Keratinocyte (primary cell): ENCODE measurements around the gene BLMH. TPM values are rescaled to one million over a fixed set of nuclear protein-coding genes. Genes with fewer than 3 reads are reported as not detected.
A peak's percentile ranks its signal among the peaks of the same experiment; 100 is the strongest.

Experiments
- DNase-seq: peaks from one replicate; pipeline ENCODE4 v3.0.0-alpha.2; 2011; ENCODE audit warnings: low read depth, missing footprints, low spot score
- FAIRE-seq: peaks from 2 replicates; lab custom pipeline; 2011; peaks lifted over from hg19 to GRCh38; lab: Jason Lieb, UNC
- H2AFZ ChIP-seq: 2 replicates; pipeline ENCODE4 v1.6.0; 2012; ENCODE audit warnings: low read length, control low read depth, inconsistent platforms; ENCODE audit not compliant: control insufficient read depth
- H3K27ac ChIP-seq: 2 replicates; pipeline ENCODE4 v1.5.1; 2011; ENCODE audit warnings: low read length; ENCODE audit not compliant: control insufficient read depth, insufficient read depth
- H3K27me3 ChIP-seq: 3 replicates; pipeline ENCODE4 v1.6.0; 2011; ENCODE audit warnings: low read length; ENCODE audit not compliant: control insufficient read depth, insufficient read depth; ENCODE audit errors: extremely low read depth
- H3K36me3 ChIP-seq, 2 experiments: 2 replicates in 1 of 2; 3 replicates in 1 of 2; pipeline ENCODE4 v1.5.1; 2011; ENCODE audit warnings: low read length in 2 of 2, mild to moderate bottlenecking in 1 of 2; ENCODE audit not compliant: control insufficient read depth in 2 of 2, insufficient read depth in 2 of 2; ENCODE audit errors: extremely low read depth in 1 of 2
- H3K4me1 ChIP-seq: 3 replicates; pipeline ENCODE4 v1.5.1; 2011; ENCODE audit warnings: low read length; ENCODE audit not compliant: control insufficient read depth, insufficient read depth; ENCODE audit errors: extremely low read depth
- H3K4me2 ChIP-seq: 3 replicates; pipeline ENCODE4 v1.6.0; 2011; ENCODE audit warnings: low read depth, low read length; ENCODE audit not compliant: control insufficient read depth, insufficient read depth; ENCODE audit errors: extremely low read depth
- H3K4me3 ChIP-seq, 3 experiments: fragments of 200-600 bp in 1 of 3; sonication (generic) in 1 of 3; 2 replicates in 2 of 3; 3 replicates in 1 of 3; pipeline ENCODE4 v1.5.1; 2011 to 2016; ENCODE audit warnings: low read length in 3 of 3, mild to moderate bottlenecking in 3 of 3, control low read depth in 2 of 3, inconsistent platforms in 1 of 3, low read depth in 1 of 3, mixed read lengths in 1 of 3, mixed run types in 1 of 3, moderate library complexity in 1 of 3; ENCODE audit not compliant: control insufficient read depth in 2 of 3, insufficient read depth in 2 of 3; ENCODE audit errors: extremely low read depth in 1 of 3
- H3K79me2 ChIP-seq: 2 replicates; pipeline ENCODE4 v1.6.0; 2012; ENCODE audit warnings: low read length; ENCODE audit not compliant: control insufficient read depth, insufficient read depth
- H3K9ac ChIP-seq: 3 replicates; pipeline ENCODE4 v1.6.0; 2011; ENCODE audit warnings: low read length; ENCODE audit not compliant: control insufficient read depth, insufficient read depth; ENCODE audit errors: extremely low read depth
- H3K9me1 ChIP-seq: 3 replicates; pipeline ENCODE4 v1.6.0; 2011; ENCODE audit warnings: low read length; ENCODE audit not compliant: control insufficient read depth, insufficient read depth; ENCODE audit errors: extremely low read depth
- H3K9me3 ChIP-seq: 2 replicates; pipeline ENCODE4 v1.5.1; 2012; ENCODE audit warnings: low read depth, low read length; ENCODE audit not compliant: control insufficient read depth
- H4K20me1 ChIP-seq: 3 replicates; pipeline ENCODE4 v1.6.0; 2011; ENCODE audit warnings: low read length; ENCODE audit not compliant: control insufficient read depth, insufficient read depth; ENCODE audit errors: extremely low read depth
- CTCF ChIP-seq, 3 experiments: IDR thresholded peaks in 1 of 3; conservative IDR thresholded peaks in 1 of 3; optimal IDR thresholded peaks in 1 of 3; 2 replicates in 2 of 3; 3 replicates in 1 of 3; pipeline versions ENCODE3 to v1.5.1; 2011; ENCODE audit warnings: low read length in 3 of 3, mild to moderate bottlenecking in 3 of 3, moderate library complexity in 2 of 3, control low read depth in 1 of 3, inconsistent platforms in 1 of 3; ENCODE audit not compliant: insufficient read depth in 2 of 3; ENCODE audit errors: extremely low read depth in 1 of 3
- EZH2 ChIP-seq: IDR thresholded peaks from one replicate; pipeline ENCODE4 v1.6.1; 2012; ENCODE audit warnings: inconsistent platforms, mild to moderate bottlenecking, low read length, moderate library complexity
- dilution Hi-C: fragments of 300-500 bp; cut with MboI; formaldehyde crosslinking; loops from one replicate; pipeline ENCODE4 v1.7.0; 2020; ENCODE audit warnings: low sequenced_read_pairs; ENCODE audit not compliant: extremely low pct_ligation_motif_present
- polyA plus RNA-seq, 5 experiments: library from polyadenylated mRNA; depleted of rRNA in 3 of 5; stranded (reverse) in 3 of 5; stranded (forward) in 1 of 5; unstranded in 1 of 5; fragments of >200 nt; gene quantifications; 1 replicate in 1 of 5; 2 replicates in 3 of 5; 3 replicates in 1 of 5; pipeline versions ENCODE4 v1.2.1 to v1.2.3, GENCODE V29; 2011 to 2012; ENCODE audit warnings: missing spikeins in 2 of 5, low read depth in 1 of 5, low replicate concordance in 1 of 5

BLMH gene
- polyA plus RNA-seq, 1 donor (not counting 4 experiments of a cell fraction or from before 2014, with no cell fraction given): 4.2 TPM

- TF ChIP-seq CTCF (optimal IDR thresholded peaks at IDR 0.05 in 1 of 3, IDR thresholded peaks at IDR 0.05 in 1 of 3, conservative IDR thresholded peaks at IDR 0.05 in 1 of 3; ENCODE audit: extremely low read depth in 1 of 3, insufficient read depth in 2 of 3, low read length in 3 of 3): no peak
- peak; percentile 2 for TF ChIP-seq EZH2
- H3K4me2 ChIP-seq: peak overlapping the region; percentile 82
- no peaks in the 10 kb centered on the region for H3K9me3 ChIP-seq
- FAIRE-seq (no peak), DNase-seq (no peak)
- dilution Hi-C loops: no loop called here
- no peaks in the 10 kb centered on the region for H3K36me3 ChIP-seq
- H3K4me3 ChIP-seq: peak overlapping the region in 1 of 3 experiments; percentile 59
- H4K20me1 ChIP-seq: no peaks in the 10 kb centered on the region
- no peaks in the 10 kb centered on the region for H3K79me2 ChIP-seq
- peaks cover 81% of the 10 kb centered on the region for H3K27me3 ChIP-seq
- no peak overlapping the region for H2AFZ ChIP-seq
- peaks cover 8% of the 10 kb centered on the region for H3K4me1 ChIP-seq
- H3K9ac ChIP-seq: no peak overlapping the region
- H3K27ac ChIP-seq: no peak overlapping the region
- H3K9me1 ChIP-seq: no peaks in the 10 kb centered on the region
Observed at GRCh38 chr17:30236297-30236624, 55.5 kb downstream of the BLMH start.

- no peak within 1 kb of the TSS for H3K27ac ChIP-seq
- H3K4me3 ChIP-seq: peak within 1 kb of the TSS; percentile 36 to 59 (median 51)
- H3K9me3 ChIP-seq: no peaks in the 10 kb centered on the region
- FAIRE-seq (no peak), DNase-seq (no peak)
- H3K9me1 ChIP-seq: no peaks in the 10 kb centered on the region
- no peaks in the 10 kb centered on the region for H3K36me3 ChIP-seq
- H3K79me2 ChIP-seq: no peaks in the 10 kb centered on the region
- no peak within 1 kb of the TSS for H3K9ac ChIP-seq
- peak; percentile 46 for TF ChIP-seq EZH2
- no peak for TF ChIP-seq CTCF (optimal IDR thresholded peaks at IDR 0.05 in 1 of 3, IDR thresholded peaks at IDR 0.05 in 1 of 3, conservative IDR thresholded peaks at IDR 0.05 in 1 of 3; ENCODE audit: extremely low read depth in 1 of 3, insufficient read depth in 2 of 3, low read length in 3 of 3)
- H3K4me2 ChIP-seq: peak within 1 kb of the TSS; percentile 82
- peaks cover 8% of the 10 kb centered on the region for H3K4me1 ChIP-seq
- peaks cover 81% of the 10 kb centered on the region for H3K27me3 ChIP-seq
- dilution Hi-C loops: no loop called here
- H4K20me1 ChIP-seq: no peaks in the 10 kb centered on the region
- H2AFZ ChIP-seq: peak within 1 kb of the TSS; percentile 3
Observed at GRCh38 chr17:30235386-30236296, 56.1 kb downstream of the BLMH start, which contains the start of gene SLC6A4. Gene SLC6A4 (minus strand): TSS chr17:30235697. CDS start chr17:30221958, 13,739 bp downstream.
